HG03135 (cell line): ENCODE results near the gene CEP57.
"Not testable (repeated sequence)": the region's sequence is repeated elsewhere in the genome, so short reads cannot be mapped to it uniquely, and the experiment has no call there.

Experiments
- ATAC-seq: cut with Tn5 transposase; IDR thresholded peaks from one replicate; pipeline ENCODE4 v1.9.1; 2021; ENCODE audit warnings: mild to moderate bottlenecking, moderate library complexity; ENCODE audit not compliant: unreplicated experiment

CEP57 gene

GRCh38 chr11:95853138-95853537 lies 62.8 kb downstream of the CEP57 start:
- no peak for ATAC-seq

DNA sequence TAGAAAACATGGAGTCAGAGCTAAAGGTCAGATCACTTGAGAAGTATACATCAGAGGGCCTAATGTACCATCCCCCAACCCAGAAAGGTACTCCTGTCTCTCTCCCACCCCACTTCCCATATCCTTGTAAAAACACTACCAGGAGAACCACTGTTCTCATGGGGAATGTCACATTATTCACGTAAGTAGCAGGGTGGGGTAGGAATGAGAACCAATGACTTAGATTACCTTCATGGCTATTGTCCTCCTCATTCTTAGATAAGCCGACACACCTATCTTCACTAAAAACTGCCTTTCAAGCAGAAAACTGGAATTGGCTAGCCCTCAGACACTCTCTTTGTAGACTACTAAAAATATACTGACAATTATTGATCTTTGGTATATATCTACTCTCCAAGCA lies 63.6 kb downstream of the CEP57 start:
- no peak for ATAC-seq

- ATAC-seq, result not testable (repeated sequence)
Observed at GRCh38 chr11:95854362-95854761, 64.1 kb downstream of the CEP57 start.

- not testable (repeated sequence) for ATAC-seq
Observed at GRCh38 chr11:95860024-95860423, 69.7 kb downstream of the CEP57 start.

DNA sequence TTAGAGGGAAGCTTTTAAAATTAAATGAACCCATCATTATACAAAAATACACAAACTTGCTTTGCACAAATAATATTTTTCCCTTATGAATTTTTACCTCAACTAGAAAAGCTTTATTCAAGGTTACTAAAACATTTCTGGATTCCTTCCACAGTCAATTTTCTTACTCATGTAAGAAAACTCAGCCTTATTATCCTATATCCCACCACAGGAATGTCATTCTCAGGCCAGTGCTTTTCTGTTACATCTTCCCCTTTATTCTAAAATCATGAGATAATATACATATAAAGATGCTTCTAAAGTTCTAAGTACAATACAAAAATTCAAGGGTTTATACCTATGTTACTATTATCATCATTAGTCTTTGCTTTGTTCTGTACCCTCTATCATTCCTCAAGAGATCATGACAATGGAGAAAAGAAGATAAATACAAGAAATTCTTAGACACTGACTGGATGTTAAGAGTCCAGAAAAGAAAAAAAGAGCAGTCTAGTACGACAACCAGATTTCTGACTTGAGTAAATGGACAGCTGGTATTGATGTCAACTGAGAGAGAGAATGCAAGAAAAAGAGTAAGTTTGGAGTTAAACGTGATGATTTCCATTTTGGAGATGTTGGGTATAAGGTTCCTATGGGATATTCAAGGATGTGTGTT lies 73.3 kb downstream of the CEP57 start:
- ATAC-seq, result no peak

DNA sequence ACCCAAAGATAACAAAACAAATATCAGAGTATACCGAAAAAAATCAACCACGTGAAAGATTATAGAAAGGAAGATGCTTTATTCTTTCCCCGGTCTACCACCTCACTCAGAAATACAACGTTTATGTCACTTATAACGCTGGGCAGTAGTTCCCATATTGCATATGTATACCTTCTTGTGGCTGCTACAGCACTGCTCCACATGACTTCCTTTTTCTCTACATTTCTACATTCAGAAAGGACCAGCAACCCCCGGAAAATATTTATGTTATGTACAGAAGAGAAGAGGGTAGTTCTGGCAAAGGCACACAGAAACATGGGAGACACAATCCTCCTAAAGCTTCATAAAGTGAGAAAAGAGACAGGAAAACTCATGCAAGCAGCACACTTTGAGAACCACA lies 76.8 kb downstream of the CEP57 start:
- ATAC-seq, result no peak

DNA sequence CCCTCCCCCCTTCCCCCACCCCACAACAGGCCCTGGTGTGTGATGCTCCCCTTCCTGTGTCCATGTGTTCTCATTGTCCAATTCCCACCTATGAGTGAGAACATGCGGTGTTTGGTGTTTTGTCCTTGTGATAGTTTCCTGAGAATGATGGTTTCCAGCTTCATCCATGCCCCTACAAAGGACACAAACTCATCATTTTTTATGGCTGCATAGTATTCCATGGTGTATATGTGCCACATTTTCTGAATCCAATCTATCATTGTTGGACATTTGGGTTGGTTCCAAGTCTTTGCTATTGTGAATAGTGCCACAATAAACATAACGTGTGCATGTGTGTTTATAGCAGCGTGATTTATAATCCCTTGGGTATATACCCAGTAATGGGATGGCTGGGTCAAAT lies 80.6 kb downstream of the CEP57 start:
- ATAC-seq, result not testable (repeated sequence)

GRCh38 chr11:95877291-95877690 lies 87.0 kb downstream of the CEP57 start:
- ATAC-seq, result no peak
